WTC11 (cell line): ENCODE data around the gene DKK3. TPM values are rescaled to one million over a fixed set of nuclear protein-coding genes. Genes with fewer than 3 reads are reported as not detected.

ENCODE experiments used
- ATAC-seq: fragments of 200-7000 bp; cut with Tn5 transposase; 2 replicates; pipeline ENCODE4 v1.10.0; 2021; ENCODE audit warnings: mild to moderate bottlenecking, moderate library complexity
- CTCF ChIA-PET: fragments of 300-600 bp; sonication (Branson Sonifier 250); formaldehyde crosslinking; loops from one replicate; lab custom pipeline; 2021; ENCODE audit warnings: antibody characterized with exemption; lab: Charles Lee
- POLR2A ChIA-PET: fragments of 350-600 bp; sonication (Branson Sonifier 250); formaldehyde crosslinking; loops from one replicate; lab custom pipeline; 2021; ENCODE audit warnings: antibody characterized with exemption; lab: Charles Lee
- DNase-seq: peaks from one replicate; pipeline ENCODE4 v3.0.0; 2021; ENCODE audit warnings: low spot score
- H3K27ac Mint-ChIP-seq: 2 replicates; pipeline ENCODE4 v1.8.0; 2021; ENCODE audit warnings: mixed read lengths
- H3K27me3 Mint-ChIP-seq: 2 replicates; pipeline ENCODE4 v1.8.0; 2021; ENCODE audit warnings: low read depth, mild to moderate bottlenecking, moderate library complexity, mixed read lengths
- H3K36me3 Mint-ChIP-seq: 2 replicates; pipeline ENCODE4 v1.8.0; 2021; ENCODE audit warnings: mixed read lengths
- H3K4me1 Mint-ChIP-seq: 2 replicates; pipeline ENCODE4 v1.8.0; 2022; ENCODE audit warnings: mixed read lengths
- H3K4me3 Mint-ChIP-seq: 2 replicates; pipeline ENCODE4 v1.8.0; 2021; ENCODE audit warnings: mild to moderate bottlenecking, moderate library complexity, mixed read lengths
- H3K9me3 Mint-ChIP-seq: 2 replicates; pipeline ENCODE4 v1.8.0; 2021; ENCODE audit warnings: mixed read lengths
- ARID4B ChIP-seq: sonication (generic); formaldehyde crosslinking; IDR thresholded peaks from 2 replicates; pipeline ENCODE4 v1.8.0; 2023; ENCODE audit warnings: missing genetic modification reagents, mild to moderate bottlenecking, borderline replicate concordance
- ATF1 ChIP-seq: sonication (generic); formaldehyde crosslinking; IDR thresholded peaks from 2 replicates; pipeline ENCODE4 v1.8.1; 2023; ENCODE audit warnings: mild to moderate bottlenecking, moderate library complexity, missing genetic modification reagents
- ETV6 ChIP-seq: sonication (generic); formaldehyde crosslinking; IDR thresholded peaks from 2 replicates; pipeline ENCODE4 v1.8.1; 2022; ENCODE audit warnings: mild to moderate bottlenecking, missing genetic modification reagents
- FOXK1 ChIP-seq: sonication (generic); formaldehyde crosslinking; IDR thresholded peaks from 2 replicates; pipeline ENCODE4 v1.8.0; 2022; ENCODE audit warnings: mild to moderate bottlenecking, moderate library complexity, missing genetic modification reagents
- MAX ChIP-seq: sonication (generic); formaldehyde crosslinking; IDR thresholded peaks from 2 replicates; pipeline ENCODE4 v1.8.0; 2022; ENCODE audit warnings: mild to moderate bottlenecking, missing genetic modification reagents
- NR3C1 ChIP-seq: sonication (generic); formaldehyde crosslinking; conservative IDR thresholded peaks from 2 replicates; pipeline ENCODE4 v1.8.1; 2023; ENCODE audit warnings: low read depth, mild to moderate bottlenecking, missing genetic modification reagents
- OVOL2 ChIP-seq: fragments of 250-450 bp; sonication (Bioruptor Pico); IDR thresholded peaks from 2 replicates; pipeline ENCODE4 v1.9.0; 2021; ENCODE audit warnings: mild to moderate bottlenecking, borderline replicate concordance
- RELA ChIP-seq: sonication (generic); formaldehyde crosslinking; IDR thresholded peaks from 2 replicates; pipeline ENCODE4 v1.8.1; 2022; ENCODE audit warnings: missing genetic modification reagents, mild to moderate bottlenecking, borderline replicate concordance
- SP1 ChIP-seq: sonication (generic); formaldehyde crosslinking; conservative IDR thresholded peaks from 2 replicates; pipeline ENCODE4 v1.8.1; 2022; ENCODE audit warnings: missing genetic modification reagents
- STAT6 ChIP-seq: sonication (generic); formaldehyde crosslinking; conservative IDR thresholded peaks from 2 replicates; pipeline ENCODE4 v1.8.1; 2023; ENCODE audit warnings: mild to moderate bottlenecking, low read depth, missing genetic modification reagents, moderate library complexity
- TEAD4 ChIP-seq: sonication (generic); formaldehyde crosslinking; IDR thresholded peaks from 2 replicates; pipeline ENCODE4 v1.8.0; 2022; ENCODE audit warnings: mild to moderate bottlenecking, missing genetic modification reagents
- ZMAT4 ChIP-seq: fragments of 250-450 bp; sonication (Bioruptor Pico); IDR thresholded peaks from 2 replicates; pipeline ENCODE4 v1.9.0; 2021; ENCODE audit warnings: mild to moderate bottlenecking
- total RNA-seq: library from RNA; stranded (reverse); gene quantifications from 3 replicates; pipeline ENCODE4 v1.2.3, GENCODE V29; 2021
- TF ChIP-seq, protein P1 (sequence below): sonication (generic); formaldehyde crosslinking; IDR thresholded peaks from 2 replicates; pipeline ENCODE4 v1.8.1; 2023; ENCODE audit warnings: mild to moderate bottlenecking, missing genetic modification reagents, borderline replicate concordance
- TF ChIP-seq, protein P2 (sequence below): sonication (generic); formaldehyde crosslinking; IDR thresholded peaks from 2 replicates; pipeline ENCODE4 v1.8.0; 2022; ENCODE audit warnings: mild to moderate bottlenecking, missing genetic modification reagents
- TF ChIP-seq, protein P3 (sequence below): sonication (generic); formaldehyde crosslinking; IDR thresholded peaks from 2 replicates; pipeline ENCODE4 v1.8.0; 2022; ENCODE audit warnings: mild to moderate bottlenecking, missing genetic modification reagents

DKK3 gene
- total RNA-seq, 1 experiment from 2014 or later, result 17.6 TPM

- no peak for TF ChIP-seq RELA (CRISPR knock-in tag)
- TF ChIP-seq, protein P1, sequence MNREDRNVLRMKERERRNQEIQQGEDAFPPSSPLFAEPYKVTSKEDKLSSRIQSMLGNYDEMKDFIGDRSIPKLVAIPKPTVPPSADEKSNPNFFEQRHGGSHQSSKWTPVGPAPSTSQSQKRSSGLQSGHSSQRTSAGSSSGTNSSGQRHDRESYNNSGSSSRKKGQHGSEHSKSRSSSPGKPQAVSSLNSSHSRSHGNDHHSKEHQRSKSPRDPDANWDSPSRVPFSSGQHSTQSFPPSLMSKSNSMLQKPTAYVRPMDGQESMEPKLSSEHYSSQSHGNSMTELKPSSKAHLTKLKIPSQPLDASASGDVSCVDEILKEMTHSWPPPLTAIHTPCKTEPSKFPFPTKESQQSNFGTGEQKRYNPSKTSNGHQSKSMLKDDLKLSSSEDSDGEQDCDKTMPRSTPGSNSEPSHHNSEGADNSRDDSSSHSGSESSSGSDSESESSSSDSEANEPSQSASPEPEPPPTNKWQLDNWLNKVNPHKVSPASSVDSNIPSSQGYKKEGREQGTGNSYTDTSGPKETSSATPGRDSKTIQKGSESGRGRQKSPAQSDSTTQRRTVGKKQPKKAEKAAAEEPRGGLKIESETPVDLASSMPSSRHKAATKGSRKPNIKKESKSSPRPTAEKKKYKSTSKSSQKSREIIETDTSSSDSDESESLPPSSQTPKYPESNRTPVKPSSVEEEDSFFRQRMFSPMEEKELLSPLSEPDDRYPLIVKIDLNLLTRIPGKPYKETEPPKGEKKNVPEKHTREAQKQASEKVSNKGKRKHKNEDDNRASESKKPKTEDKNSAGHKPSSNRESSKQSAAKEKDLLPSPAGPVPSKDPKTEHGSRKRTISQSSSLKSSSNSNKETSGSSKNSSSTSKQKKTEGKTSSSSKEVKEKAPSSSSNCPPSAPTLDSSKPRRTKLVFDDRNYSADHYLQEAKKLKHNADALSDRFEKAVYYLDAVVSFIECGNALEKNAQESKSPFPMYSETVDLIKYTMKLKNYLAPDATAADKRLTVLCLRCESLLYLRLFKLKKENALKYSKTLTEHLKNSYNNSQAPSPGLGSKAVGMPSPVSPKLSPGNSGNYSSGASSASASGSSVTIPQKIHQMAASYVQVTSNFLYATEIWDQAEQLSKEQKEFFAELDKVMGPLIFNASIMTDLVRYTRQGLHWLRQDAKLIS (CRISPR knock-in tag), result no peak
These were observed 60.0 kb downstream of the DKK3 start (continued) for GRCh38 chr11:11948242-11948947.

DNA sequence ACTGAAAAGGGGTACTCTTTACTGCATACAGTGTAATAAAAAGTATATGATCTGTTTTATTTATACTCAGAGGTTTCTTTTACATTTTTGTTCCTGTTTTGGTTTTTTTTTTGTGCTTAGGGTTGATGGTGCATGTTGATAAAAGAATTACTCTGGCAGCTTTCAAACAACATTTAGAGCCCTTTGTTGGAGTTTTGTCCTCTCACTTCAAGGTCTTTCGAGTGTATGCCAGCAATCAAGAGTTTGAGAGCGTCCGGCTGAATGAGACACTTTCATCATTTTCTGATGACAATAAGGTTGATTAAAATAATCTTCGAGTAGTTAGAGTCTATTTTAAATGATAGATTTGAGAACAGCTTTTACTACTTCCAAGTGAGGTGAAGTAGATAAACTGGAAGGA is 60.6 kb downstream of the DKK3 start:
- ATAC-seq (no peak), DNase-seq (no peak)
- Mint-ChIP-seq H3K27me3 (no peaks in the 10 kb centered on the region), H3K9me3 (no peaks in the 10 kb centered on the region), H3K4me1 (no peaks in the 10 kb centered on the region), H3K36me3 (peaks cover 11% of the 10 kb centered on the region), H3K4me3 (no peak overlapping the region), H3K27ac (no peak overlapping the region)
- CTCF ChIA-PET, result interaction anchor here (1.6 to 1.7 kb wide), 2 partner anchors 18 to 97 kb away, joined by 5 to 13 read pairs; no protein-coding TSS in a partner anchor
- POLR2A ChIA-PET, result no interaction called here
- TF ChIP-seq FOXK1 (CRISPR knock-in tag), result no peak
- TF ChIP-seq ARID4B (CRISPR knock-in tag), result no peak
- TF ChIP-seq ZMAT4 (CRISPR knock-in tag), result no peak
- no peak for TF ChIP-seq ATF1
- TF ChIP-seq SP1 (CRISPR knock-in tag), result no peak
- no peak for TF ChIP-seq NR3C1 (CRISPR knock-in tag)
- TF ChIP-seq, protein P2, sequence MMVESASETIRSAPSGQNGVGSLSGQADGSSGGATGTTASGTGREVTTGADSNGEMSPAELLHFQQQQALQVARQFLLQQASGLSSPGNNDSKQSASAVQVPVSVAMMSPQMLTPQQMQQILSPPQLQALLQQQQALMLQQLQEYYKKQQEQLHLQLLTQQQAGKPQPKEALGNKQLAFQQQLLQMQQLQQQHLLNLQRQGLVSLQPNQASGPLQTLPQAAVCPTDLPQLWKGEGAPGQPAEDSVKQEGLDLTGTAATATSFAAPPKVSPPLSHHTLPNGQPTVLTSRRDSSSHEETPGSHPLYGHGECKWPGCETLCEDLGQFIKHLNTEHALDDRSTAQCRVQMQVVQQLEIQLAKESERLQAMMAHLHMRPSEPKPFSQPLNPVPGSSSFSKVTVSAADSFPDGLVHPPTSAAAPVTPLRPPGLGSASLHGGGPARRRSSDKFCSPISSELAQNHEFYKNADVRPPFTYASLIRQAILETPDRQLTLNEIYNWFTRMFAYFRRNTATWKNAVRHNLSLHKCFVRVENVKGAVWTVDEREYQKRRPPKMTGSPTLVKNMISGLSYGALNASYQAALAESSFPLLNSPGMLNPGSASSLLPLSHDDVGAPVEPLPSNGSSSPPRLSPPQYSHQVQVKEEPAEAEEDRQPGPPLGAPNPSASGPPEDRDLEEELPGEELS (CRISPR knock-in tag), result no peak
- no peak for TF ChIP-seq MAX (CRISPR knock-in tag)
- TF ChIP-seq TEAD4 (CRISPR knock-in tag), result no peak
- no peak for TF ChIP-seq ETV6 (CRISPR knock-in tag)
- TF ChIP-seq, protein P1 (CRISPR knock-in tag), result no peak
- TF ChIP-seq OVOL2, result no peak
- no peak for TF ChIP-seq STAT6 (CRISPR knock-in tag)
- TF ChIP-seq, protein P3, sequence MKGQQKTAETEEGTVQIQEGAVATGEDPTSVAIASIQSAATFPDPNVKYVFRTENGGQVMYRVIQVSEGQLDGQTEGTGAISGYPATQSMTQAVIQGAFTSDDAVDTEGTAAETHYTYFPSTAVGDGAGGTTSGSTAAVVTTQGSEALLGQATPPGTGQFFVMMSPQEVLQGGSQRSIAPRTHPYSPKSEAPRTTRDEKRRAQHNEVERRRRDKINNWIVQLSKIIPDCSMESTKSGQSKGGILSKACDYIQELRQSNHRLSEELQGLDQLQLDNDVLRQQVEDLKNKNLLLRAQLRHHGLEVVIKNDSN (CRISPR knock-in tag), result no peak
